Kidney tubule cell (primary cell): ENCODE results near the gene ANKRD44.

Source experiments
- DNase-seq: peaks from one replicate; pipeline ENCODE4 v3.0.0-alpha.2; 2018; ENCODE audit warnings: low spot score

The ANKRD44 gene

DNA sequence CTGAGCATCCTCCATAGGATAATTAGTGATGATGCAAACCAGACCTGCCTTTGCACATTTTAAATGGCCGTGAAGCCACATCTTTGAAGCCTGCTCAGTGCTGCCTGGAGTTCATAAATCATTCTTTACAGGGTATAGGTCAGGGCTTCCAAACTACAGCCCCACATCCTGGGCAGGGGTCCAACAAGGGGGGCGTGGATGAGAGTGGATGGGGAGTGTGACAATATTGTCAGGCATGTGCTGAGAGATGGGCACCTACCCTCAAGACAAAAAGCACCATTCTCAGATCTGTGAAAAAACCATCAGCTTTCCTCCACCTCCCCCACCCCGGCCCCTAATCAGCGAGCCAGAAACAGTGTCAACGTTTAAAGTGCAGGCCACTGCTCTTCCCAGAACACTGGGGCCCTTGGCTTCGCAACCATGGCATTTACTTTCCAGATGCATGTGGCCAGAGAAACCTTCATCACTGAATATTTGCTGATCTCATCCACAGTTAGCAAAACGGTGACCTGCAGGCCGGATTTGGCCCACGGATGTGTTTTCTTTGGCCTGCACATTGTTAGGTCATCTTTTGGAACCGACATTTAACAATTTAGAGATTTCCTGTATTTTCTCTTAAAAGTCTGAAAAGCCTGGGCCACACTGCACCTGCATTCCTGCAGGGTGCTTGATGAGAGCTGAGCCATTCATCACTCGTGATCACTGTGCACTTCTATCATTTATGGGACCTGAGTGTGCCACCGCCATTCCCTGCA lies 130.7 kb downstream of the ANKRD44 start:
- DNase-seq: peak; percentile 31

DNA sequence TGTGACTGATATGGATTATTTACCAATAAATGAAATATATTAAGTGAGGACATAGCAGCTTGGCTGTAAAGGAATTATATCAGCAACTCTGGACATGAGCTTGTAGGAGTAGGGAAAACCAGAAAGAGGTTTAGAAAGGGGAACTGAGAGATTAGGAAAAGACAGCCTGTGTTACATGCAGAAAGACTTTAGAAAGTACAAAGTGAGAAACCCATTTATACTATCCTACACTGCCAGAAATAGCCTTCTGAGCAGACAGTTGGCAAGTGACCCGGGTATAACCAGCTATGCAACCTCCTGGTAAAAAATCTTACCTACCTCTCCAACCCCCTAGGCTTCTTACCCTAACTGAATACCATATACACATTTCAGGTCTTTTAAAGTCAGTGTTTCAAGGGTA lies 134.1 kb downstream of the ANKRD44 start:
- no peak for DNase-seq

DNA sequence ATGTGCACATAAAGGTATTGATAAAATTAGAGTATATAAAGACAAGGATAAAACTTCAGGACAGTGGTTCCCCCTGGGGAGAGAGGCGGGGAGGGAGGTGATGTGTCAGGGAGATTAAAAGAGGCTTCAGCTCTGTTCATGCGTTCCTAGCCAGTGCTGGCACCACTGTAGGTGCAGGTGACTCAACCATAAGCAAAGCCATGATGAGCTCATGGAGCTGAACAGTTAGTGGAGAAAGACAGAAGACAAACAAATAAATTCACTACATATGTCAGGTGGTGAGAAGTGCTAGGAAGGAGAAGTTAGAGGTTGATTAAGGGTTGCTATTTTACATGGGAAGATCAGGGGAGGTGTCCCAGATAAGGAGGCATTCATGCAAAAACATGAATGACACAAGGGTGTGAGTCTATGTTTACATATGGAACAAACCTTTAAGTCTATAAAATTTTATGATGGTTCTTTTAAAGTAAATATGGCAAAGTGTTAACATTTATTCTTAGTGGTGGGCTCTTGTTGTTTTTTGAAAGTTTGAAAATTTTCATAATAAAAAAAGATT lies 136.0 kb downstream of the ANKRD44 start:
- DNase-seq: peak; percentile 49

DNA sequence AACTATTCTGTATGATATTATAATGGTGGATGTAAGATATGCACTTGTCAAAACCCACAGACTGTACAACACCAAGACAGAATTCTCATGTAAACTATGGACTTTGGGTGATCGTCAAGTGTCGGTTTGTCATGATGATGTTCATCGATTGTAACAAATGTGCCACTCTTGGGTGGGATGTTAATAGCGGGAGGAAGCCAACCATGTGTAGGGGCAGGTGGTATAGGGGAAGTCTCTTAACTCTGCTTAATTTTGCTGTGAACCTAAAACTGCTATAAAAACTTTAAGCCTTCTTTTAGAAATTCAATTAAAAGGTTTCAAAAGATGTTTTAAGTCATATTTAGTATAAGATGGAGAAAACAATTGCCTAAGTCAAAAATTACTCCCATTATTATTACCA lies 139.0 kb downstream of the ANKRD44 start:
- no peak for DNase-seq

DNA sequence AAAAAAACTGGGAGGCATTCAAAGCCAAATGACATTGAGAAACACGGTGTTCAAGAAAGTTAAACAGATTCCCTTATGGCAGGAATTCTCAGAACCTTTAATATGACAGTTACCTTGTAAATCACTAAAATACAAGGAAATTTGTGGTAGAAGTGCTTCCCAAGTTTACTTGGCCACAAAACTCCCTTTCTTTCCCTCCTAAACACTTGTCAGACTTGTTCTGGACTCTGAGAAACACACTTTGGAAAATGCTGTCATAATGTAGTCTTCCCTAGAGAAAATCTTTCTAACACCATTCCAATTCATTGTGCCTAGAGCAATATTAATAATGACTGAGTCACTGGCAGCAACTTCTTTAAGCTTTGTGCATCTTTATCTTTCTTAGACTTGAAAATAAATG lies 140.4 kb downstream of the ANKRD44 start:
- no peak for DNase-seq

DNA sequence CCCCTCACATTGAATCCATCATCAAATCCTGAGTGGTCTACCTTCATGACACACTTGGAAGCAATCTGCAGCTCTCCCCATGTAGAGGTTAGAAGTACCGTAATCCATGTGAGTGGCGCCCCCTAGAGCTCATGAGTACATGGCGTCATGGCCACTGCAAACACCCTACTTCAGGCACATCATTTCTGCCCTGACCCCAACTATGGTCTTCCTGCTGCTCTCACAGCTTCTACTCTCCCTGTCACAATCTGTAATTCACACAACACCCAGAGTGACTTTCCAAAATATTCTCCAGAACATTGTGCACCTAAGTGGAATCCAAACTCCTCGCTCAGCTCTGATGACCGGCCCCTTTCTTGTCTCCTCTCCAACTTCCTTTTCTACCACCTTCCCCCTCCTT lies 141.9 kb downstream of the ANKRD44 start:
- peak; percentile 65 for DNase-seq

DNA sequence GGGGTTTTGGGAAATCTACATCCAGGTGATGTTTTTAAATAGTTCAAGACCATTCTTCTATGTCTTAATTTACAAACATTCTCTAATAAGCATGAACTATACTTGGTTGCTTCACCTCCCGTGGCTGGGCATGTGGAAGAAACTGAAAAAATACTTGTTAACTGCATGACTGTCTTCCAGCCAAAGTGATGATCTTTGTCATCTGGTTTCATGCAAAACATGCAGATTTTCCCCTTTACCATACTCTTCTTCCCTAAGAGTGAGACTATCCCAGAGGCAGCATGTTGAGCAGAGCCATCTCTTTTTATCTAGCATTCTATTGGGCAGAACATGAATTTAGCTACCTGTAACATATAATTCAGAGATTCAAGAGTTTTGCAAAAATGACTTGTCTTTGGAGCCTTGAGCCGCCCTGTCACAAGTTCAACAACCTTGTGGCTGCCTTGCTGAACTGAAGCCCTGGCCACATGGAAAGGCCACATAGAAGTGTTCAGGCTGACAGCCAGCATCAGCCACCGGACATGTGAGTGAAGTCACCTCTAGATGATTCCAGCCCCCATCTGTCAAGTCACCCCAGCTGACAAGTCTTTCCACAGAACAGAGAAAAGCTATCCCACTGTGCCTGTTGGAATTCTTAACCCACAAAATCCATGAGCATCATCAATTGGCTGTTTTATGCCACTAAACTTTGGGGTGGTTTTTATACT lies 142.8 kb downstream of the ANKRD44 start:
- no peak for DNase-seq

DNA sequence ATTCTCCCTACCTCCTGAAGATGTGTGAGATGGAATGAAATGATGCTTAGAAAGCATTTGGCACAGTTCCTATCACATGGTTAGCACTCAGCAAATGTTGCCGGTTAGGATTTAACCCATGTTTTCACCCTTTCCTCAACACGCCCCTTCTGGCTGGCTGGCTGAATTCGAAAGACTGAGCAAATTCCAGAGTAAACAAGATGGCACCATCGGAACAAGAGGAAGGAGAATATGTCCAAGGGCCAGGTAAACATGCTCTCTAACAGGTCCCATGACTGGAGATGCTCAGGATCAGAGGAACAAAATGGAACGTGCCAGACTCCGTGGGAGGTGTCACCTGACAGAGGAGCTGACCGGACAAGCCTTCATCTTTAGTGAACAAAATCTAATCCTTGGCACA lies 145.6 kb downstream of the ANKRD44 start:
- DNase-seq: no peak

DNA sequence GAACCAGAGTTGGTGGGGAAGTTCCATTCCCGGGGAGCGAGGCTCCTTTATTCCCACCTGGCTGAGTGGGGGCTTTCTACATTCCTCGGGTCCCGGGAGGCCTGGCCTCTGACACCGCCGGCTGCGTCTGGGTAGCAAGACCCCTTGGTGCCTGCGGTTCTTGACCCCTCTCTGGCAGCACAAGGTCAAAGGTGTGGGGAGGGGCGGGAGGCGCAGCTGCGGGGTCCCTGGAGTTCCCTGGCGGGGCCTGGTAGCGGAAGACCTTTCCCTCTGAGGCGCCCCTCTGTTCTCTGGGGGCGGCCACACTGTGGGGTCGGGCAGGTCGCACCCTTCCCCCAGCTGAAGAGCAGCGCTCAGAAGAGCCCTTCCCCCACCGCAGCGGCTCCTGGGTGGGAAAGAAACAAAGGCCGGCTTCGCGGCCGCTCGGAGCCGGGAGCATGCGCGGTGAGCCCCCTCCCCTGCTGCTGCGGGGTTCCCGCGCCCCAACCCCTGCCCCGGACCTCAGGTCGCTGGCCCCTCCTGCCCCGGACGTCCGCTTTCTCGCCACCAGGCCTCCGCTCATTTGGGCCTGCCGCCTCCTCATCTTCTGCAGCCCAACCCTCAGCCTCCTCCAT lies 146.3 kb downstream of the ANKRD44 start:
- no peak for DNase-seq

DNA sequence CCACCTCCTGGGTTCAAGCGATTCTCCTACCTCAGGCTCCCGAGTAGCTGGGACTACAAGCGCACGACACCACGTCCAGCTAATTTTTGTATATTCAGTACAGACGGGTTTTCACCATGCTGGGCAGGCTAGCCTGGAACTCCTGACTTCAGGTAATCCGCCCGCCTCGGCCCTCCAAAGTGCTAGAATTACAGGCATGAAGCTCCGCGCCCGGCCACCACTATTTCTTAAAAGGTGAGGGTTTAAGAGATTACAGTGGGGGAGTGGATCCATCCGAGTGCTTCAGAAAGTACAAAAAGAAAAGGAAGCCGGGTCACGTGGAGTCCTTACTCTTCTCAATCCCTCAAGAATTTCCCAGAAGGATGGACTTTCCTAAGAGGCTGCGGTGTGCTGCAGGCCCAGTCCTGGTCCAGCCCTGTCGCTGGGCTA lies 146.9 kb downstream of the ANKRD44 start:
- no peak for DNase-seq

DNA sequence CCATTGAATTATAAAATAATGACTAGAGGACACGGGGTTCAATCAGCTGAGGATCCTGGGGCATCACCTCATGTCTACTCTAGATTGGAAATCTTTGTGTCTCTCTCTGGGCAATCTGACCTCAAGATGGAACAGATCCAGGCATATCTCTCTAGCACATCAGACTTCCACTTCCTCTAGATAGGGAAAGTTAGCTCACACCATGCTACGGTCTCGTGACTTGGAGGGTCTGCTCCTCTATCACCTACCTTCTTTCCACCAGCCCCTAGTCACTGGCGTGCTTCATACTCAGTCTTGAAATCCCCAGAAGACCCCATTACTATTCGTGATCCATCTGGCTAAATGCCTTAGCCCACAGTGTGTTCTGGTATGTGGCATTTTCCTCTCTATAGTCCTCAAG lies 148.8 kb downstream of the ANKRD44 start:
- DNase-seq: no peak

DNA sequence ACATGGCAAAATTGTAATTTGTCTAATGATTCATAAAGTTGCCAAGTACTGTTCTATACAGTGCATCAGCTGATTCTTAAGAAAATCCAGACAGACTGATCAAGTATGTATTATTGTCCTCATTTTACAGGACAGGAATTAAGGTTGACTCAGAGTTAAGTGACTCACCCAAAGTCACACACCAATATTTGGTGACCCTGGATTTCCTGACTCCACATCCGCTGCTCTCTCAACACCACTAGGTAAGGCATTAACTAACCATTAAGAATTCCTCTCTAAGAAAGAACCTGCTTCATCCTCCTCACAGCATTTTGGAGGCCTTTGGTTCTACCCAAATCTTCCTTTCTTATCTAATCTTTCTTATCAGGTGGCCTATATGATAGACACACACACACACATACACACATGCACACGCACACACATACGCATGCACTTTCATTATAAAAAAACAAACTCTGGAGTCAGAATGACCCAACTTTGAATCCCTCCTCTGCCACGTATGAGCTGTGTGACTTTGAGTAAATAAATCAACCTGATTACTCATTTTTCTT lies 150.8 kb downstream of the ANKRD44 start:
- peak; percentile 92 for DNase-seq

DNA sequence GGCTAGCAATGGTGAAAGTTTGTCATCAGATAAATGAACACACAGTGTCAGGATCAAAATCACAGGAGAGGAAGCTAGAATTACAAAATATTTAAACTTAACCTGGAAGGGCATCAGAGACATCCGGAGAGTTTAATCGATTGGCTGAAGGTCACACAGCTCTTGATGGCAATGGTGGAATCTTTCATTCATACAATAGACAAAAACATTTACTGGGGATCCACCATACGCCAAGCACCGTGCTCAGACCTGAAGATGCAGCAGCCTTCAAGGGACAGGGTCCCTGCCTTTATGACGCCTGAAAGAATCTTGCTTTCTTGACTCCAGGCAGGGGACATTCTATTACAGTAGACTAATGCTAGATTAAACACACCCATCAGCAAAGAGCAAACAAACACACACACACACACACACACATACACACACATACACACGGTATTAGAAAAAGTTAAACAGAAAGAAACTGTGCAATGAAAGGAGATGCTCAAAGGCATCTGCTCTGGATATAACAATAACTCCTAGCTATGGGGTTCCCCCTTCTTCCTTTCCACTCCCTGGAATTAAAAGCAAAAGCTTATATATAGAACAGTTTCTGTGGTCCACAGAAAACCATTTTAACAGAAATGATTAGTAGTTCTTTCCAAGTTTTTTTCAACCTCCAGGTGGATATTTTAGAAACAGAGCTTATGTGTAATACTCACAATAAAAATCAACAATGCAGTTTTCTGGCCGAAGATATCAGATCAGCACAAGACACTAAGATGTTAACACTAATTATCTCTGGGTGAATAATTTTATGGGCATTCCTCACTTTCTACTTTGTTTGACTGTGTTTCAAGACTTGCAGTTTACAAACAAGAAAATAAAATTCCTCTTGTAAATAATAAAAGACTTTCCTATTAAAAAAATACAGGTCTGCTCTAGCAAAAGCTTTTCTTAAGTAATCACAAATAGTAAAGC lies 151.7 kb downstream of the ANKRD44 start:
- peak; percentile 42 for DNase-seq

DNA sequence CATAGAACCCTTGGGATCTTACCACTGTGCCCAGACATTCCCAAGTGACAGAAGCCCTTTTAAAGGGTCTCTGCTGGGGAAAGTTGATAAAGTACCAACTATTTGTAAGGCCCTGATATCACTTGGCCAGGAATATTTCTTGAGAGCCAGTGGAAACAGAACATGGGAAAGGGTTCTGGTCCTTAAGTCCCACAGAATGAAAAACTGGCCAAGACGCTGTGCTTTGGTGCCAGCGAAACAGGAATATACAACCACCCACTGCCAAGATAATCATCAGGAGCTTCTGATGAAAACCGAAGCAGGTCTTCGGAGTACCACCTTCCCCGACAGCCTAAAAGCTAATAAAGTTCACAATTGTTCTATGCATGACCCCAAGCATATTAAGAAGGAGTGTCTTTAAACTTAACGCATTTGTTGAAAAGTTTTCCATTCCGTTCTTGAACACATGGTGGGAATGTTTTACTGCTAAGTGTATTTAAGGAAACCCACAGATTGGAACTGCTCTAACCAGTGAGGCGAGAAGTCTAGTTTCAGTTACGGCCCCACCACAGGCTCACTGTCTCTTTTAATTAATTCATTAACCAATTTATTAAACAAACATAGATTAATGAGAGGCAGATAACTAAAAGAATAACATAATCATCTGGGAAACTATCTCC lies 152.6 kb downstream of the ANKRD44 start:
- DNase-seq: peak; percentile 31

DNA sequence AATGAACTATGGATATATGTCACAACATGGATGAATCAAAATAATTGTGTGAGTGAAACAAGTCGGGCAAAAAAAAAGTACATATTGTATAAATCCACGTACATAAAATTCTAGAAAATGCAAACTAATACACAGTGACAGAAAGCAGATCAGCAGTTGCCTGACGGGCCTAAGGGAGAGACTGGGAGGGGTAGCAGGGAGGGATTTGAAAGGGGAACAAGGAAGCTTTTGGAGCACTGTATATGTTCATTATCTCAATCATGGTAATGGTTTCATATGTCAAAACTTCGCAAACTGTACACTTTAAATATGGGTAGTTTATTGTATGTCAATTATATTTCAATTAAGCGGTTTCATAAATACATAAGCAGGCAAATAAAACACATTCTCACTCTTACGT lies 153.8 kb downstream of the ANKRD44 start:
- no peak for DNase-seq

DNA sequence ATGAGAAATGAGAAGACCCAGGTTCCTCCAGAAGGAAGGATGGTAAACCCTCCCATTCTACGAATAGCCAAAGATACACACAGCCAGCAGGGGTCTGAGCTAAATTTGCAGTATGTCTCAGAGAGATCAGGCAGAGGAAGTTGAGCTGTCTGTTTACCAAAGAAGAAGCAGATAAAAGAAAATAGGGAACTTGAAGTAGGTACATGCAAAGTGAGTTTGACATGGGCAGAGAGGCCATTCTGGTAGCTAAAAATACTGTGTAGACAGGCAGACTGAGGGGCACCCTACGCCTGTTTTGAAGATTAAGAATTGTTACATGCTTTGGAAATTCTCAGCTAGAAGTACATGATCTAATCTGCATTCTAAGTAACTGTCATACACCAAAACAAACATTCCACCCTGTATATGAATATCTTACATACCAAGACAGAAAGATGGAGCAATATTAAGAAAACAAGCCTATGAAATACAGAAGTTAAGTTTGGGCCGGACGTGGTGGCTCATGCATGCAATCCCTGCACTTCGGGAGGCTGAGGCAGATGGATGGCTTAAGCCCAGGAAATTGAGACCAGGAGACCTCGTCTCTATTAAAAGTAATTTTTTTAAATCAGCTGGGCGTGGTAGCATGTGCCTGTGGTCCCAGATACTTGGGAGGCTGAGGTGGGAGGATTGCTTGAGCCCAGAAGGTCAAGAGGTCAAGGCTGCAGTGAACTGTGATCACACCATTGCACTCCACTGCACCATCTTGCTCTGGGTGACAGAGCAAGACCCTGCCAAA lies 157.9 kb downstream of the ANKRD44 start:
- no peak for DNase-seq

DNA sequence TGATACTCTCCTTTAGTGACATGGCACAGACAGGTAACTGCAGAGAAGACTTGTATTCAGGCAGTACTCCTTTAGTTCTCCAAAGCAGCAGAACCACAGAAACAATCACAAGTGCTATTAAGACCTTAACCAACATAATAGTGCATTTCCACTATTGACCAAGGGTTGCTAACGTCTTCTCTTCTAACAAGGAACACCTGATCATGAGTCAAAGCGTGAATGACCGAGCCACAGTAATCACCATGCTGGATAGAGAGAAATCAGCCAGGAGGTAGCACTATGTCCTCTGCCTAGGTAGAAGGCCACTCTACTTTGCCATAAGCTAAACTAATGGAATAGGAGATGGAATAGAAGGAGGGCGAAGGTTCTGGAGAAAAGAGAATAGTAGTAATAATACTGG lies 161.0 kb downstream of the ANKRD44 start:
- DNase-seq: no peak

DNA sequence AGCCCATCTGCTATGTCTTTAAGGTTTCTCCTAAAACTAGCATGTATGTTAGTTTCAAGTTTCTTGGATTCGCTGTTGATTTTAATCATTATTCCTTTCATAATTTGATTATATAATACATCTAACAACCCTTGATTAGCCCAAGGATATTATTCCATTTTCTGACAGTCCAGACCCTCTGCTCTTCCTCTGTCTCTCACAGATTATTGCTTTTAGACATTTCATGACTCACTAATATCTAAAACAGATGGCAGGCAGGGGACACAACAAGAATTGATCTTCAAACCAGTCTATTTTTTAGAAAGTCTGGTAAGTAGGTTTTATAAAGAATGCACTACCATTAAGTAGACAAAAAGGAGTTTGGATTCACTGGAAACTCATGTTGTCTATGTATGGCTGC lies 162.2 kb downstream of the ANKRD44 start:
- DNase-seq: no peak

DNA sequence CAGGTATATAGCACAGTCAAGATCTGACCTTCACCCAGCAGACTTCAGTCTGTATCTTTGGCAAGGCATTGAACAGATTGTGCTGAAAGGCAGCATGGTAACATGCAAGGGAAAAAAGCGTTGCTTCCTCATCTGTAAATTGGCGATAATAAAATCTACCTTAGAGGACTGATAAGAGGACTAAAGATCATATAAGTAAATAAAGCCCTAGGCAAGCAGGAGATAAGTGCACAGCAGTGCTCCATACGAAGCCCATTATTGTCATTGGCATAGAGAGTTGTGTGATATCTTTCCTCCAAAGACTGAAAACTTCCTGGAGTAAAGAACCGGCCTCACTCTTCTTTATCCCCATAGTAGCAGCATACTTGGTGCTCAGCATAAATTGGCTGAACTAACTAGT lies 162.6 kb downstream of the ANKRD44 start:
- DNase-seq: no peak

DNA sequence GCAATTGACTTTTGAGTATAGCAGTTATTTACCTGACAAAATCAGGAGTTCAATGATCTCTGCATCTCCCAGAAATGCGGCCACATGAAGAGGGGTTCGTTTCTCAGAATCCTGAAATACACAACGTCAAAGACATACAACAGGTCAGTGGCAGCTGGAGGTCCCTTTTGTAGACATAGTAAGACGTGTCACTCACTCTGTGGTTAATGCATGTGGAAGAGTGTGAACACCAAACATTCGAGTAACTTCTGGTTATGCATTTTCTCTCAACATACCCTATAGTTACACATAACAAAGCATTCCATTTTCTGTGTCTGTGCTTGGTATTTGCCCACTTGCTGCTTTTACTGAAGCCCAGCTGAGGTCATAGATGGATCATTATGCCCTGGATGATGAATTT lies 163.6 kb downstream of the ANKRD44 start:
- DNase-seq: no peak
